GM21447 (cell line): ENCODE measurements around the gene TRIOBP.
"Not testable (repeated sequence)": the region's sequence is repeated elsewhere in the genome, so short reads cannot be mapped to it uniquely, and the experiment has no call there.

ENCODE experiments used
- ATAC-seq: cut with Tn5 transposase; IDR thresholded peaks from one replicate; pipeline ENCODE4 v1.9.1; 2021; ENCODE audit not compliant: unreplicated experiment

The TRIOBP gene

GRCh38 chr22:37769056-37769455 is 72.2 kb downstream of the TRIOBP start:
- no peak for ATAC-seq

- ATAC-seq, result no peak
These were observed 74.2 kb downstream of the TRIOBP start for GRCh38 chr22:37771081-37771480.

- ATAC-seq, result no peak
These were observed 75.0 kb downstream of the TRIOBP start for GRCh38 chr22:37771702-37772427.

- ATAC-seq, result no peak
These were observed 77.9 kb downstream of the TRIOBP start for GRCh38 chr22:37774728-37775127.

- ATAC-seq, result no peak
These were observed 79.2 kb downstream of the TRIOBP start for GRCh38 chr22:37775785-37776638.

- no peak for ATAC-seq
These were observed 79.8 kb downstream of the TRIOBP start for GRCh38 chr22:37776639-37777005.

GRCh38 chr22:37777122-37777687 is 80.4 kb downstream of the TRIOBP start:
- ATAC-seq, result peak; percentile 67

GRCh38 chr22:37778370-37779009 is 81.6 kb downstream of the TRIOBP start:
- no peak for ATAC-seq

GRCh38 chr22:37781434-37782059 is 84.7 kb downstream of the TRIOBP start:
- no peak for ATAC-seq

- ATAC-seq, result no peak
These were observed 85.7 kb downstream of the TRIOBP start for GRCh38 chr22:37782340-37783168.

- no peak for ATAC-seq
These were observed 88.1 kb downstream of the TRIOBP start for GRCh38 chr22:37784829-37785495.

GRCh38 chr22:37790234-37790633 is 93.4 kb downstream of the TRIOBP start:
- no peak for ATAC-seq

- ATAC-seq, result no peak
These were observed 95.6 kb downstream of the TRIOBP start for GRCh38 chr22:37792494-37792893.

- no peak for ATAC-seq
These were observed 97.5 kb downstream of the TRIOBP start for GRCh38 chr22:37794376-37794775.

GRCh38 chr22:37796079-37796478 is 99.2 kb downstream of the TRIOBP start:
- no peak for ATAC-seq

GRCh38 chr22:37797259-37797658 is 100.4 kb downstream of the TRIOBP start:
- ATAC-seq, result not testable (repeated sequence)

GRCh38 chr22:37797874-37798500 is 101.1 kb downstream of the TRIOBP start:
- ATAC-seq, result no peak

GRCh38 chr22:37799979-37800378 is 103.1 kb downstream of the TRIOBP start:
- ATAC-seq, result not testable (repeated sequence)

GRCh38 chr22:37801946-37802309 is 105.1 kb downstream of the TRIOBP start:
- no peak for ATAC-seq
